Measurements from ENCODE around the gene CCDC85A. TPM values are rescaled to one million over a fixed set of nuclear protein-coding genes. Genes with fewer than 3 reads are reported as not detected.

CCDC85A gene
- total and polyA plus RNA-seq, 2 of the 4 experiments (the other 2 are of a cell fraction): 1.1 to 2.2 TPM

- no peak for TF ChIP-seq MXI1 (IDR thresholded peaks at IDR 0.05; ENCODE audit: borderline replicate concordance, low read depth, low read length)
- intact Hi-C loops (cut with micrococcal nuclease) (no loop called here), in situ Hi-C loops (cut with MboI; ENCODE audit: low sequenced_read_pairs) (no loop called here), dilution Hi-C loops (cut with HindIII; ENCODE audit: low sequenced_read_pairs, unreplicated experiment) (no loop called here)
- H2AFZ ChIP-seq (replicated peaks; ENCODE audit: low read length, poor library complexity): no peak overlapping the region
- no peak overlapping the region for H3K4me2 ChIP-seq (ENCODE audit: low read depth, low read length)
- no peak overlapping the region for H3K56ac ChIP-seq (ENCODE audit: extremely low read depth, insufficient read depth, low read length)
- no peak overlapping the region for H2BK15ac ChIP-seq (ENCODE audit: low read depth, low read length)
- BruUV-seq (replicated peaks): no TSS peak
- CTCF ChIA-PET: no interaction called here
- H3K79me1 ChIP-seq (ENCODE audit: low read depth in 1 of 2, low read length in 2 of 2): no peaks in the 10 kb centered on the region
- H2AK5ac ChIP-seq (ENCODE audit: low read depth, low read length): no peak overlapping the region
- H3K9me3 ChIP-seq (ENCODE audit: control insufficient read depth, insufficient read depth, low read length): peaks cover 3% of the 10 kb centered on the region; the same call in 1 of the 2 replicates
- H3K9ac ChIP-seq (ENCODE audit: low read depth, low read length): no peak overlapping the region
- DNase-seq (no peak), ATAC-seq (ENCODE audit: low read depth) (no peak)
- no peak overlapping the region for H4K8ac ChIP-seq (ENCODE audit: low read depth in 2 of 2, low read length in 2 of 2)
- H3K4me1 ChIP-seq (ENCODE audit: control insufficient read depth, insufficient read depth, low read length): no peaks in the 10 kb centered on the region
- H4K5ac ChIP-seq (ENCODE audit: low read depth, low read length): no peak overlapping the region
- H2AK9ac ChIP-seq (replicated peaks; ENCODE audit: low read depth, low read length, poor library complexity): no peak overlapping the region
- H3K18ac ChIP-seq (ENCODE audit: low read depth, low read length): no peak overlapping the region
- POLR2A ChIA-PET (ENCODE audit: unreplicated experiment): no interaction called here
- H3K4ac ChIP-seq (ENCODE audit: low read depth, low read length): no peak overlapping the region
- no peak overlapping the region for H2BK120ac ChIP-seq (ENCODE audit: low read depth, low read length)
- no peak overlapping the region for H3K27ac ChIP-seq (ENCODE audit: insufficient read depth, low read length)
- no peak overlapping the region for H3K23ac ChIP-seq (ENCODE audit: low read depth, low read length)
- no peaks in the 10 kb centered on the region for H3K27me3 ChIP-seq (ENCODE audit: control insufficient read depth, insufficient read depth, low read length)
- H3K14ac ChIP-seq (replicated peaks; ENCODE audit: low read depth, low read length): no peak overlapping the region
- H4K91ac ChIP-seq (ENCODE audit: insufficient read depth, low read depth, low read length): no peak overlapping the region
- H2BK20ac ChIP-seq (ENCODE audit: low read depth, low read length): no peak overlapping the region
- no peak overlapping the region for H3K4me3 ChIP-seq (ENCODE audit: insufficient read depth, low read depth, low read length)
- WGBS, 2 experiments (ENCODE audit: extremely low coverage in 2 of 2, insufficient read length in 1 of 2): no CpG with 5 or more reads among the region's 2 CpGs
- H4K20me1 ChIP-seq (ENCODE audit: insufficient read depth, low read length): no peaks in the 10 kb centered on the region
- H3K9me1 ChIP-seq (ENCODE audit: insufficient read depth, low read length): no peaks in the 10 kb centered on the region
- H3K36me3 ChIP-seq (ENCODE audit: control insufficient read depth, insufficient read depth, low read length): no peaks in the 10 kb centered on the region
- no peak overlapping the region for H2BK5ac ChIP-seq (ENCODE audit: low read depth, low read length, poor library complexity, severe bottlenecking)
These were observed 131.0 kb downstream of the CCDC85A start for GRCh38 chr2:56314796-56315195.

Measured in IMR-90 (cell line).